Erythroblast (primary cell): ENCODE results near the gene MEF2C.

ENCODE experiments used
- GATA1 ChIP-seq: IDR thresholded peaks from 2 replicates; pipeline ENCODE4 v1.6.1; 2011; ENCODE audit warnings: low read depth, mild to moderate bottlenecking, control low read depth, low read length, moderate library complexity
- POLR2A ChIP-seq: IDR thresholded peaks from 2 replicates; pipeline ENCODE4 v1.6.1; 2011; ENCODE audit warnings: mild to moderate bottlenecking, low read length

GRCh38 chr5:88690409-88691229 lies 192.4 kb downstream of the MEF2C start:
- TF ChIP-seq POLR2A (no peak), GATA1 (no peak)
